ENCODE measurements around the gene LRMDA. TPM values are rescaled to one million over a fixed set of nuclear protein-coding genes. Genes with fewer than 3 reads are reported as not detected.
A peak's percentile ranks its signal among the peaks of the same experiment; 100 is the strongest.

The LRMDA gene
- total RNA-seq, 1 donor from 2014 or later = 5.2 TPM

- peak overlapping the region; percentile 1 for H3K4me3 ChIP-seq
- no peaks in the 10 kb centered on the region for H3K36me3 ChIP-seq
- DNase-seq (ENCODE audit: low spot score) = peak; percentile 24
- H3K4me1 Mint-ChIP-seq = peaks cover 51% of the 10 kb centered on the region
- H3K4me3 Mint-ChIP-seq = peak overlapping the region; percentile 57
- H3K27ac Mint-ChIP-seq = no peak overlapping the region
- no peaks in the 10 kb centered on the region for H3K9me3 ChIP-seq (ENCODE audit: low read depth)
- no peaks in the 10 kb centered on the region for H3K9me3 Mint-ChIP-seq
- no peak overlapping the region for H3K9ac ChIP-seq
- no peak overlapping the region for H2AFZ ChIP-seq (replicated peaks)
- no peaks in the 10 kb centered on the region for H4K20me1 ChIP-seq (ENCODE audit: low read depth)
- peaks cover 18% of the 10 kb centered on the region for H3K27me3 Mint-ChIP-seq (ENCODE audit: insufficient read depth, low read depth)
- H3K4me2 ChIP-seq = peak overlapping the region; percentile 63
- peaks cover 19% of the 10 kb centered on the region for H3F3A ChIP-seq (ENCODE audit: low read depth)
- no peak overlapping the region for H3K27ac ChIP-seq
- H3K4me1 ChIP-seq = peaks cover 43% of the 10 kb centered on the region
- H3K27me3 ChIP-seq = peaks cover 18% of the 10 kb centered on the region
- H3K36me3 Mint-ChIP-seq = no peaks in the 10 kb centered on the region
- no peaks in the 10 kb centered on the region for H3K79me2 ChIP-seq (ENCODE audit: low read depth)
- TF ChIP-seq EZH2 (IDR thresholded peaks at IDR 0.05) (no peak), EZH2phosphoT487 (IDR thresholded peaks at IDR 0.05) (no peak)
- TF ChIP-seq, protein P1, sequence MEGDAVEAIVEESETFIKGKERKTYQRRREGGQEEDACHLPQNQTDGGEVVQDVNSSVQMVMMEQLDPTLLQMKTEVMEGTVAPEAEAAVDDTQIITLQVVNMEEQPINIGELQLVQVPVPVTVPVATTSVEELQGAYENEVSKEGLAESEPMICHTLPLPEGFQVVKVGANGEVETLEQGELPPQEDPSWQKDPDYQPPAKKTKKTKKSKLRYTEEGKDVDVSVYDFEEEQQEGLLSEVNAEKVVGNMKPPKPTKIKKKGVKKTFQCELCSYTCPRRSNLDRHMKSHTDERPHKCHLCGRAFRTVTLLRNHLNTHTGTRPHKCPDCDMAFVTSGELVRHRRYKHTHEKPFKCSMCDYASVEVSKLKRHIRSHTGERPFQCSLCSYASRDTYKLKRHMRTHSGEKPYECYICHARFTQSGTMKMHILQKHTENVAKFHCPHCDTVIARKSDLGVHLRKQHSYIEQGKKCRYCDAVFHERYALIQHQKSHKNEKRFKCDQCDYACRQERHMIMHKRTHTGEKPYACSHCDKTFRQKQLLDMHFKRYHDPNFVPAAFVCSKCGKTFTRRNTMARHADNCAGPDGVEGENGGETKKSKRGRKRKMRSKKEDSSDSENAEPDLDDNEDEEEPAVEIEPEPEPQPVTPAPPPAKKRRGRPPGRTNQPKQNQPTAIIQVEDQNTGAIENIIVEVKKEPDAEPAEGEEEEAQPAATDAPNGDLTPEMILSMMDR (IDR thresholded peaks at IDR 0.05) = no peak
Observed at GRCh38 chr10:75596930-75597620, 165.7 kb downstream of the LRMDA start.

- H3K27me3 ChIP-seq = peaks cover 26% of the 10 kb centered on the region
- no peak overlapping the region for H3K27ac ChIP-seq
- peaks cover 48% of the 10 kb centered on the region for H3K4me1 Mint-ChIP-seq
- peak overlapping the region; percentile 57 for H3K4me3 Mint-ChIP-seq
- DNase-seq (ENCODE audit: low spot score) = no peak
- no peak overlapping the region for H3K4me3 ChIP-seq
- no peaks in the 10 kb centered on the region for H3K9me3 ChIP-seq (ENCODE audit: low read depth)
- no peaks in the 10 kb centered on the region for H3K36me3 ChIP-seq
- H3K27me3 Mint-ChIP-seq (ENCODE audit: insufficient read depth, low read depth) = peaks cover 18% of the 10 kb centered on the region
- no peak overlapping the region for H3K27ac Mint-ChIP-seq
- no peaks in the 10 kb centered on the region for H3K79me2 ChIP-seq (ENCODE audit: low read depth)
- no peaks in the 10 kb centered on the region for H3K9me3 Mint-ChIP-seq
- H4K20me1 ChIP-seq (ENCODE audit: low read depth) = no peaks in the 10 kb centered on the region
- H3K4me2 ChIP-seq = peak overlapping the region; percentile 63
- peaks cover 43% of the 10 kb centered on the region for H3K4me1 ChIP-seq
- H3K36me3 Mint-ChIP-seq = no peaks in the 10 kb centered on the region
- peaks cover 19% of the 10 kb centered on the region for H3F3A ChIP-seq (ENCODE audit: low read depth)
- H3K9ac ChIP-seq = no peak overlapping the region
- H2AFZ ChIP-seq (replicated peaks) = no peak overlapping the region
- no peak for TF ChIP-seq EZH2 (IDR thresholded peaks at IDR 0.05)
- TF ChIP-seq, protein P1 (IDR thresholded peaks at IDR 0.05) = no peak
- no peak for TF ChIP-seq EZH2phosphoT487 (IDR thresholded peaks at IDR 0.05)
Observed at GRCh38 chr10:75597773-75598440, 166.5 kb downstream of the LRMDA start.

DNA sequence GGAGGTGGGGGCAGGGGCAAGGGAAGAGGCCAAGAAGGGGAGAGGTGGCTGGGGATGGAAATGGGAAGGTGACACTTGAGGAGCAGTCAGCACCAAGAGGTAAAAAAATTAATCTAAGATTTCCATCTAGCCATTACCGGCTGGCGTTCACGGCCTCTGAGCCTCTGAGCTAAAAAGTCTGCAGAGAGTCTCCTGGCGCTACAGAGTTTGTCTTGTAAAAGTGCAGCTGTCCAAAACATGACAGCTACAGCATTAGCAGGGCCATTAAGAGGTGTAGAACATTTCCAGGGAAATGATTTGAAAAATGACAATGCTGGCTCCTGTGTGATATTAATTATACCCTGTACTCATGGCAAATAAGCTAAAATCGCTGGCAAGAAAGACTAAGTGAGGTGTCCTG lies 167.6 kb downstream of the LRMDA start:
- H3K9me3 Mint-ChIP-seq = no peaks in the 10 kb centered on the region

More for the DNA sequence above, 167.6 kb downstream of the LRMDA start:
- Histone ChIP-seq H3K36me3 (no peaks in the 10 kb centered on the region), H3K27me3 (peaks cover 28% of the 10 kb centered on the region), H3K4me3 (no peak overlapping the region), H3K9ac (no peak overlapping the region), H4K20me1 (ENCODE audit: low read depth) (no peaks in the 10 kb centered on the region), H3K4me1 (peaks cover 37% of the 10 kb centered on the region), H3K9me3 (ENCODE audit: low read depth) (no peaks in the 10 kb centered on the region), H3F3A (ENCODE audit: low read depth) (peaks cover 18% of the 10 kb centered on the region), H3K79me2 (ENCODE audit: low read depth) (no peaks in the 10 kb centered on the region), H3K27ac (no peak overlapping the region), H2AFZ (replicated peaks) (no peak overlapping the region), H3K4me2 (no peak overlapping the region)
- Mint-ChIP-seq H3K27me3 (ENCODE audit: insufficient read depth, low read depth) (peaks cover 18% of the 10 kb centered on the region), H3K4me1 (peaks cover 48% of the 10 kb centered on the region), H3K27ac (no peak overlapping the region), H3K36me3 (no peaks in the 10 kb centered on the region), H3K4me3 (peak overlapping the region; percentile 33)
- DNase-seq (ENCODE audit: low spot score) = no peak
- TF ChIP-seq EZH2phosphoT487 (IDR thresholded peaks at IDR 0.05) (no peak), EZH2 (IDR thresholded peaks at IDR 0.05) (no peak)
- TF ChIP-seq, protein P1 (IDR thresholded peaks at IDR 0.05) = no peak

Data from neural progenitor cell (in vitro differentiated cells).